Spleen (tissue), 7 donors: ENCODE measurements around the gene MAGI2.

Experiments used
- CTCF ChIP-seq, 11 experiments: fragments of 200-600 bp in 7 of 11; fragments of 450-650 bp in 4 of 11; sonication (generic) in 4 of 11; IDR thresholded peaks in 8 of 11; conservative IDR thresholded peaks in 3 of 11; 1 replicate in 7 of 11; 2 replicates in 4 of 11; pipeline versions ENCODE4 v1.4.0 to v1.8.0; 2016 to 2021; ENCODE audit warnings: antibody characterized with exemption in 11 of 11, inconsistent platforms in 4 of 11, mild to moderate bottlenecking in 1 of 11
- POLR2A ChIP-seq, 3 donors: fragments of 450-650 bp; IDR thresholded peaks; one replicate each; pipeline ENCODE4 v1.5.1; 2017; ENCODE audit warnings: antibody characterized with exemption in 3 of 3, mild to moderate bottlenecking in 1 of 3
- donor health status: DM: no; HTN: no; CAD: no; lungs with moderate emphysema.
- donor health status: DM: no; HTN: no; CAD: no.
- donor health status: DM: no; HTN: no; CAD: no.

- TF ChIP-seq CTCF (IDR thresholded peaks at IDR 0.05 in 8 of 11, conservative IDR thresholded peaks at IDR 0.05 in 3 of 11) (no peak), POLR2A (IDR thresholded peaks at IDR 0.05) (no peak)
These were observed 1137.4 kb downstream of the MAGI2 start for GRCh38 chr7:78316110-78316509.
